ENCODE results near the gene LIM2. TPM values are rescaled to one million over a fixed set of nuclear protein-coding genes. Genes with fewer than 3 reads are reported as not detected.
"Not testable (repeated sequence)": the region's sequence is repeated elsewhere in the genome, so short reads cannot be mapped to it uniquely, and the experiment has no call there.

The LIM2 gene
- total RNA-seq, 1 donor from 2014 or later: 0.26 TPM

GRCh38 chr19:51422053-51422448 is 34.3 kb upstream of the LIM2 start:
- H3K36me3 ChIP-seq: no peaks in the 10 kb centered on the region
- no peak overlapping the region for H3K4me3 Mint-ChIP-seq
- H4K20me1 ChIP-seq (ENCODE audit: low read depth): no peaks in the 10 kb centered on the region
- no peak overlapping the region for H3K27ac Mint-ChIP-seq
- TF ChIP-seq EZH2 (IDR thresholded peaks at IDR 0.05): peak; percentile 32
- peak; percentile 99 for TF ChIP-seq CTCF (IDR thresholded peaks at IDR 0.05)
- no peak for TF ChIP-seq EZH2phosphoT487 (IDR thresholded peaks at IDR 0.05)
- peak; percentile 96 for DNase-seq (ENCODE audit: low spot score)
- H3K4me1 ChIP-seq: peaks cover 5% of the 10 kb centered on the region
- peaks cover 14% of the 10 kb centered on the region for H3K27me3 Mint-ChIP-seq (ENCODE audit: insufficient read depth, low read depth)
- H3K4me3 ChIP-seq: peak overlapping the region; percentile 45
- H2AFZ ChIP-seq (replicated peaks): no peak overlapping the region
- H3K9me3 ChIP-seq (ENCODE audit: low read depth): no peaks in the 10 kb centered on the region
- no peak overlapping the region for H3K27ac ChIP-seq
- no peaks in the 10 kb centered on the region for H3K4me1 Mint-ChIP-seq
- no peaks in the 10 kb centered on the region for H3K36me3 Mint-ChIP-seq
- H3K79me2 ChIP-seq (ENCODE audit: low read depth): no peaks in the 10 kb centered on the region
- H3K27me3 ChIP-seq: peaks cover 20% of the 10 kb centered on the region
- no peaks in the 10 kb centered on the region for H3K9me3 Mint-ChIP-seq
- H3K4me2 ChIP-seq: peak overlapping the region; percentile 76
- no peak overlapping the region for H3K9ac ChIP-seq
- H3F3A ChIP-seq (ENCODE audit: low read depth): no peaks in the 10 kb centered on the region

- Histone ChIP-seq H3K79me2 (ENCODE audit: low read depth) (no peaks in the 10 kb centered on the region), H3K9ac (no peak overlapping the region), H3K36me3 (no peaks in the 10 kb centered on the region), H3K27ac (no peak overlapping the region), H4K20me1 (ENCODE audit: low read depth) (no peaks in the 10 kb centered on the region), H3K9me3 (ENCODE audit: low read depth) (no peaks in the 10 kb centered on the region), H3K4me3 (peak overlapping the region; percentile 45), H3K4me2 (peak overlapping the region; percentile 76), H3K4me1 (peaks cover 5% of the 10 kb centered on the region), H3K27me3 (peaks cover 20% of the 10 kb centered on the region), H2AFZ (replicated peaks) (no peak overlapping the region), H3F3A (ENCODE audit: low read depth) (no peaks in the 10 kb centered on the region)
- H3K4me1 Mint-ChIP-seq: no peaks in the 10 kb centered on the region
- no peak for TF ChIP-seq CTCF (IDR thresholded peaks at IDR 0.05)
- TF ChIP-seq EZH2 (IDR thresholded peaks at IDR 0.05): no peak
- TF ChIP-seq EZH2phosphoT487 (IDR thresholded peaks at IDR 0.05): no peak
- H3K36me3 Mint-ChIP-seq: no peaks in the 10 kb centered on the region
- H3K9me3 Mint-ChIP-seq: no peaks in the 10 kb centered on the region
- no peak overlapping the region for H3K27ac Mint-ChIP-seq
- H3K4me3 Mint-ChIP-seq: no peak overlapping the region
- peak; percentile 15 for DNase-seq (ENCODE audit: low spot score)
- peaks cover 12% of the 10 kb centered on the region for H3K27me3 Mint-ChIP-seq (ENCODE audit: insufficient read depth, low read depth)
Observed at GRCh38 chr19:51421229-51422052, 33.7 kb upstream of the LIM2 start.

DNA sequence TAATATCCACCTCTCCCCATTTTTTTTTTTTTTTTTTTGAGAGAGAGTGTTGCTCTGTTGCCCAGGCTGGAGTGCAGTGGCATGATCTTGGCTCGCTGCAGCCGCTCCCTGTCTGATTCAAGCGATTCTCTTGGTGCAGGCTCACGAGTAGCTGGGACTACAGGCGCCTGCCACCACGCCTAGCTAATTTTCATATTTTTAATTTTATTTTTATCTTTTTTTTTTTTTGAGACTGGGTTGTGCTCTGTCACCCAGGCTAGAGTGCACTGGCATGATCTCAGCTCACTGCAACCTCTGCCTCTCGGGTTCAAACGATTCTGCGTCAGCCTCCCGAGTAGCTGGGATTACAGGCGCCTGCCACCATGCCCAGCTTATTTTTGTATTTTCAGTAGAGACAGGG is 32.7 kb upstream of the LIM2 start:
- not testable (repeated sequence) for H3K27me3 Mint-ChIP-seq (ENCODE audit: insufficient read depth, low read depth); H3K36me3 ChIP-seq; H3K27ac Mint-ChIP-seq; H3K9me3 Mint-ChIP-seq; H3K79me2 ChIP-seq (ENCODE audit: low read depth); H3K4me3 Mint-ChIP-seq; H3K27ac ChIP-seq; H3F3A ChIP-seq (ENCODE audit: low read depth); H3K9ac ChIP-seq; H3K4me1 ChIP-seq; H3K9me3 ChIP-seq (ENCODE audit: low read depth); H3K4me3 ChIP-seq; H3K36me3 Mint-ChIP-seq; H2AFZ ChIP-seq (replicated peaks); H3K4me2 ChIP-seq; DNase-seq (ENCODE audit: low spot score); H4K20me1 ChIP-seq (ENCODE audit: low read depth); H3K4me1 Mint-ChIP-seq
- H3K27me3 ChIP-seq: peaks cover 20% of the 10 kb centered on the region

DNA sequence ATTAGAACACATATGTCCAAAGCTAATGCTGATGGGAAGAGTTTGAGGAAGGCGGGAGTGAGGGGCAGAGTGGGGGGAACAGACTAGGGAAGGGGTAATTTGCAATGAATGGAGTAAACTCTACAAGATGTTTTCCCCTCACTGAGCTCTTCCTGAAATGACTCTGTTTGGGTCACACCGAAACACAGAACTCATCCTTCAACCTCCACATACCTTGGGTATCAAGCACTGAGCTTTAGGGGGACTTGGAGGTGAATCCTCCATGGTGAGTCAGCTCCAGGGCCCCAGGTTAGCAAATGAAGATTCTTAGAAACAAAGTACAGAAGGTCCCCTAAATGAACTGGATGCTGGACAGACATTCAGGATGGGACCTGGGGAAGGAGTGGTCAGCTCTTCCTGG is 30.9 kb upstream of the LIM2 start:
- TF ChIP-seq CTCF (IDR thresholded peaks at IDR 0.05) (no peak), EZH2 (IDR thresholded peaks at IDR 0.05) (no peak), EZH2phosphoT487 (IDR thresholded peaks at IDR 0.05) (no peak)
- H3K4me1 Mint-ChIP-seq: no peaks in the 10 kb centered on the region
- H3K79me2 ChIP-seq (ENCODE audit: low read depth): no peaks in the 10 kb centered on the region

More for the DNA sequence above, 30.9 kb upstream of the LIM2 start:
- Histone ChIP-seq H2AFZ (replicated peaks) (no peak overlapping the region), H3K9ac (no peak overlapping the region), H3K4me2 (no peak overlapping the region), H3K27ac (no peak overlapping the region), H3K36me3 (no peaks in the 10 kb centered on the region), H3F3A (ENCODE audit: low read depth) (no peaks in the 10 kb centered on the region), H3K9me3 (ENCODE audit: low read depth) (no peaks in the 10 kb centered on the region), H3K4me1 (peaks cover 5% of the 10 kb centered on the region), H3K4me3 (no peak overlapping the region), H4K20me1 (ENCODE audit: low read depth) (no peaks in the 10 kb centered on the region), H3K27me3 (peaks cover 20% of the 10 kb centered on the region)
- Mint-ChIP-seq H3K9me3 (no peaks in the 10 kb centered on the region), H3K36me3 (no peaks in the 10 kb centered on the region), H3K27me3 (ENCODE audit: insufficient read depth, low read depth) (peaks cover 5% of the 10 kb centered on the region), H3K4me3 (no peak overlapping the region), H3K27ac (no peak overlapping the region)
- DNase-seq (ENCODE audit: low spot score): no peak
